ENCODE data around the gene SH3BGRL3.

- no peak for TF ChIP-seq CTCF (IDR thresholded peaks at IDR 0.05; ENCODE audit: insufficient read depth, low read depth, low read length)
- TF ChIP-seq EZH2 (IDR thresholded peaks at IDR 0.05; ENCODE audit: insufficient read depth, low read length): no peak
These were observed 3.5 kb downstream of the SH3BGRL3 start for GRCh38 chr1:26283279-26283853.

Data from astrocyte (in vitro differentiated cells and primary cell).